ENCODE measurements around the gene PBRM1.

Gene PBRM1

GRCh38 chr3:52670621-52671521 lies 14.8 kb downstream of the PBRM1 start:
- no peak for DNase-seq

GRCh38 chr3:52663098-52663497 lies 22.6 kb downstream of the PBRM1 start:
- no peak for DNase-seq

- no peak for DNase-seq
Observed at GRCh38 chr3:52660046-52660445, 25.7 kb downstream of the PBRM1 start.

GRCh38 chr3:52655895-52656294 lies 29.8 kb downstream of the PBRM1 start:
- no peak for DNase-seq

GRCh38 chr3:52651592-52651991 lies 34.1 kb downstream of the PBRM1 start:
- no peak for DNase-seq

GRCh38 chr3:52650439-52650838 lies 35.3 kb downstream of the PBRM1 start:
- DNase-seq = no peak

GRCh38 chr3:52649461-52650210 lies 36.1 kb downstream of the PBRM1 start:
- no peak for DNase-seq

GRCh38 chr3:52645549-52645948 lies 40.2 kb downstream of the PBRM1 start:
- no peak for DNase-seq

GRCh38 chr3:52636673-52637072 lies 49.0 kb downstream of the PBRM1 start:
- no peak for DNase-seq

- DNase-seq = no peak
Observed at GRCh38 chr3:52633786-52634185, 51.9 kb downstream of the PBRM1 start.

GRCh38 chr3:52625041-52625440 lies 60.7 kb downstream of the PBRM1 start:
- no peak for DNase-seq

- no peak for DNase-seq
Observed at GRCh38 chr3:52623234-52623792, 62.4 kb downstream of the PBRM1 start.

GRCh38 chr3:52620580-52620979 lies 65.1 kb downstream of the PBRM1 start:
- no peak for DNase-seq

GRCh38 chr3:52615166-52615565 lies 70.5 kb downstream of the PBRM1 start:
- DNase-seq = no peak

GRCh38 chr3:52614689-52615088 lies 71.0 kb downstream of the PBRM1 start:
- no peak for DNase-seq

GRCh38 chr3:52609316-52609815 lies 76.3 kb downstream of the PBRM1 start:
- no peak for DNase-seq

GRCh38 chr3:52608337-52608736 lies 77.4 kb downstream of the PBRM1 start:
- DNase-seq = no peak

GRCh38 chr3:52606373-52607085 lies 79.2 kb downstream of the PBRM1 start:
- DNase-seq = peak in 1 of 58 donors; percentile 4

- no peak for DNase-seq
Observed at GRCh38 chr3:52600258-52600657, 85.5 kb downstream of the PBRM1 start.

GRCh38 chr3:52596658-52597265 lies 89.0 kb downstream of the PBRM1 start:
- peak in 55 of 58 donors; percentile 11 to 93 (median 73) for DNase-seq

- peak in 14 of 58 donors; percentile 1 to 49 (median 8) for DNase-seq
Observed at GRCh38 chr3:52593103-52593502, 92.6 kb downstream of the PBRM1 start.
